Central memory CD4-positive, alpha-beta T cell (primary cell): ENCODE data around the gene OOSP3.
"Not testable (repeated sequence)": the region's sequence is repeated elsewhere in the genome, so short reads cannot be mapped to it uniquely, and the experiment has no call there.

Experiments
- DNase-seq: peaks from one replicate; pipeline ENCODE4 v3.0.0; 2022
- total RNA-seq, 3 experiments: gene quantifications; one replicate each; lab custom pipeline; 2026; lab: John Stamatoyannopoulos, UW

OOSP3 gene
- total RNA-seq: 0 reads per million in 3 experiments

GRCh38 chr11:59878575-59878974, at the start of gene OOSP3:
Gene OOSP3, plus strand, starts transcription at chr11:59878782. Its CDS starts 27 bp downstream, at chr11:59878809.
- DNase-seq: no peak

GRCh38 chr11:59829358-59829757, 49.2 kb upstream of the OOSP3 start:
- DNase-seq: no peak

- DNase-seq: no peak
Measured at GRCh38 chr11:59833602-59834001, 45.0 kb upstream of the OOSP3 start.

- no peak for DNase-seq
Measured at GRCh38 chr11:59839615-59840014, 39.0 kb upstream of the OOSP3 start.

GRCh38 chr11:59841514-59841913, 37.1 kb upstream of the OOSP3 start:
- DNase-seq: no peak

GRCh38 chr11:59842316-59842715, 36.3 kb upstream of the OOSP3 start:
- DNase-seq: no peak

GRCh38 chr11:59845399-59845798, 33.2 kb upstream of the OOSP3 start, which contains the start of gene CBLIF:
Gene CBLIF, minus strand, starts transcription at chr11:59845499. Its CDS starts 46 bp downstream, at chr11:59845453.
- DNase-seq: no peak

- DNase-seq: no peak
Measured at GRCh38 chr11:59846556-59846955, 32.0 kb upstream of the OOSP3 start.

GRCh38 chr11:59847626-59848025, 31.0 kb upstream of the OOSP3 start:
- no peak for DNase-seq

- not testable (repeated sequence) for DNase-seq
Measured at GRCh38 chr11:59848439-59848838, 30.1 kb upstream of the OOSP3 start.

GRCh38 chr11:59849129-59849528, 29.5 kb upstream of the OOSP3 start:
- DNase-seq: no peak

GRCh38 chr11:59849551-59849950, 29.0 kb upstream of the OOSP3 start:
- not testable (repeated sequence) for DNase-seq

- not testable (repeated sequence) for DNase-seq
Measured at GRCh38 chr11:59851416-59851815, 27.2 kb upstream of the OOSP3 start.

- DNase-seq: no peak
Measured at GRCh38 chr11:59854871-59855270, 23.7 kb upstream of the OOSP3 start.

- peak; percentile 0 for DNase-seq
Measured at GRCh38 chr11:59857439-59858434, 20.8 kb upstream of the OOSP3 start.

GRCh38 chr11:59859673-59860072, 18.9 kb upstream of the OOSP3 start:
- no peak for DNase-seq

GRCh38 chr11:59862252-59862651, 16.3 kb upstream of the OOSP3 start:
- no peak for DNase-seq

GRCh38 chr11:59865031-59865430, 13.6 kb upstream of the OOSP3 start:
- no peak for DNase-seq

GRCh38 chr11:59866397-59866796, 12.2 kb upstream of the OOSP3 start, which contains the start of gene TCN1:
Gene TCN1, minus strand, starts transcription at chr11:59866487. Its CDS starts 17 bp downstream, at chr11:59866470.
- no peak for DNase-seq

GRCh38 chr11:59866836-59867235, 11.7 kb upstream of the OOSP3 start:
- DNase-seq: no peak

GRCh38 chr11:59867946-59868345, 10.6 kb upstream of the OOSP3 start:
- no peak for DNase-seq

GRCh38 chr11:59872076-59872475, 6.5 kb upstream of the OOSP3 start:
- DNase-seq: no peak

GRCh38 chr11:59875856-59876519, 2.6 kb upstream of the OOSP3 start:
- DNase-seq: no peak

GRCh38 chr11:59877325-59877724, 1.3 kb upstream of the OOSP3 start:
- no peak for DNase-seq
